DOHH2 (cell line): ENCODE results near the gene COL4A2.
"Not testable (repeated sequence)": the region's sequence is repeated elsewhere in the genome, so short reads cannot be mapped to it uniquely, and the experiment has no call there.

Experiments used
- H3F3A ChIP-seq: fragments of 200-600 bp; sonication (generic), shearing (Covaris generic); 2 replicates; pipeline ENCODE4 v1.6.0; 2016; ENCODE audit warnings: antibody characterized with exemption, mild to moderate bottlenecking; ENCODE audit not compliant: control insufficient read depth, insufficient read depth
- H3K27ac ChIP-seq: fragments of 200-600 bp; sonication (generic); 2 replicates; pipeline ENCODE4 v1.5.1; 2014; ENCODE audit warnings: low read depth, mild to moderate bottlenecking, low read length, moderate library complexity
- H3K27me3 ChIP-seq: fragments of 200-600 bp; sonication (generic); 2 replicates; pipeline ENCODE4 v1.6.1; 2014; ENCODE audit warnings: mild to moderate bottlenecking, low read length, mixed read lengths; ENCODE audit not compliant: control insufficient read depth
- H3K36me3 ChIP-seq: fragments of 200-600 bp; sonication (generic); 2 replicates; pipeline ENCODE4 v1.6.1; 2014; ENCODE audit warnings: mild to moderate bottlenecking, low read length, moderate library complexity, mixed read lengths; ENCODE audit not compliant: control insufficient read depth
- H3K4me1 ChIP-seq: fragments of 200-600 bp; sonication (generic); 2 replicates; pipeline ENCODE4 v1.6.1; 2014; ENCODE audit warnings: mild to moderate bottlenecking, low read length, mixed read lengths; ENCODE audit not compliant: control insufficient read depth
- H3K4me2 ChIP-seq: fragments of 200-600 bp; sonication (generic); 2 replicates; pipeline ENCODE4 v1.6.0; 2014; ENCODE audit warnings: mild to moderate bottlenecking, low read length, moderate library complexity
- H3K4me3 ChIP-seq: fragments of 200-600 bp; sonication (generic); 2 replicates; pipeline ENCODE4 v1.5.1; 2014; ENCODE audit warnings: mild to moderate bottlenecking, low read length, mixed read lengths
- H3K79me2 ChIP-seq: fragments of 200-600 bp; sonication (generic); 2 replicates; pipeline ENCODE4 v1.6.1; 2014; ENCODE audit warnings: mild to moderate bottlenecking, low read length, mixed read lengths; ENCODE audit not compliant: control insufficient read depth
- H3K9me2 ChIP-seq: fragments of 200-600 bp; sonication (generic); replicated peaks from 2 replicates; pipeline ENCODE4 v1.6.1; 2014; ENCODE audit warnings: mild to moderate bottlenecking, low read length, mixed read lengths; ENCODE audit not compliant: control insufficient read depth
- H3K9me3 ChIP-seq: fragments of 200-600 bp; sonication (generic); 2 replicates; pipeline ENCODE4 v1.6.1; 2014; ENCODE audit warnings: antibody characterized with exemption, low read length, mixed read lengths; ENCODE audit not compliant: control insufficient read depth, insufficient read depth
- H4K20me1 ChIP-seq: fragments of 200-600 bp; sonication (generic); 2 replicates; pipeline ENCODE4 v1.6.0; 2014; ENCODE audit warnings: low read depth, mild to moderate bottlenecking, antibody characterized with exemption, low read length, moderate library complexity; ENCODE audit not compliant: control insufficient read depth, insufficient read depth
- EZH2phosphoT487 ChIP-seq: fragments of 200-600 bp; sonication (generic); IDR thresholded peaks from 2 replicates; pipeline ENCODE4 v1.6.1; 2017; ENCODE audit warnings: borderline replicate concordance, mild to moderate bottlenecking, antibody characterized with exemption, low read length, moderate library complexity, mixed read lengths
- TF ChIP-seq, protein P1 (sequence below): fragments of 200-600 bp; sonication (generic); IDR thresholded peaks from one replicate; pipeline ENCODE4 v1.5.1; 2014; ENCODE audit warnings: antibody characterized with exemption, mild to moderate bottlenecking, low read depth, low read length; ENCODE audit not compliant: poor library complexity, severe bottlenecking

The COL4A2 gene

DNA sequence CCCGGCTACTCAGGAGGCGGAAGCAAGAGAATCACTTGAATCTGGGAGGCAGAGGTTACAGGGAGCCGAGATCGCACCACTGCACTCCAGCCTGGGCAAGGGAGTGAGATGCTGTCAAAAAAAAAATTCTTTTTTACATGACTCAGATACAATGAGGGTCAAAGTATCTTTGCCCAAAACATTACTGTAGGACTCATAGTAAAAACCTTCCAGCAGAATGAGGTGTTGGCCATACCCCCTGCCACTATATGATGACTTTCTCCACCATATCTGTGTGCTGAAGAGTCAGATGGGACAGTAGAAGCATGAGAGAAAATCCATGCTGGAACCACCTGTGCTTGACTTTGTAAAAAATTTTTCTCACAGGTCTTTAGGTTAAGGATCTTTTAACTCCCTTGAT, 86.7 kb downstream of the COL4A2 start:
- TF ChIP-seq, protein P1, sequence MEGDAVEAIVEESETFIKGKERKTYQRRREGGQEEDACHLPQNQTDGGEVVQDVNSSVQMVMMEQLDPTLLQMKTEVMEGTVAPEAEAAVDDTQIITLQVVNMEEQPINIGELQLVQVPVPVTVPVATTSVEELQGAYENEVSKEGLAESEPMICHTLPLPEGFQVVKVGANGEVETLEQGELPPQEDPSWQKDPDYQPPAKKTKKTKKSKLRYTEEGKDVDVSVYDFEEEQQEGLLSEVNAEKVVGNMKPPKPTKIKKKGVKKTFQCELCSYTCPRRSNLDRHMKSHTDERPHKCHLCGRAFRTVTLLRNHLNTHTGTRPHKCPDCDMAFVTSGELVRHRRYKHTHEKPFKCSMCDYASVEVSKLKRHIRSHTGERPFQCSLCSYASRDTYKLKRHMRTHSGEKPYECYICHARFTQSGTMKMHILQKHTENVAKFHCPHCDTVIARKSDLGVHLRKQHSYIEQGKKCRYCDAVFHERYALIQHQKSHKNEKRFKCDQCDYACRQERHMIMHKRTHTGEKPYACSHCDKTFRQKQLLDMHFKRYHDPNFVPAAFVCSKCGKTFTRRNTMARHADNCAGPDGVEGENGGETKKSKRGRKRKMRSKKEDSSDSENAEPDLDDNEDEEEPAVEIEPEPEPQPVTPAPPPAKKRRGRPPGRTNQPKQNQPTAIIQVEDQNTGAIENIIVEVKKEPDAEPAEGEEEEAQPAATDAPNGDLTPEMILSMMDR, result no peak
- no peak for TF ChIP-seq EZH2phosphoT487
- no peaks in the 10 kb centered on the region; the same call in 1 of the 2 replicates for H3K27me3 ChIP-seq
- no peak overlapping the region for H3K4me3 ChIP-seq
- H3F3A ChIP-seq, result no peaks in the 10 kb centered on the region
- peaks cover 3% of the 10 kb centered on the region for H3K4me1 ChIP-seq
- H3K79me2 ChIP-seq, result no peaks in the 10 kb centered on the region
- no peaks in the 10 kb centered on the region for H3K36me3 ChIP-seq
- H4K20me1 ChIP-seq, result no peaks in the 10 kb centered on the region
- H3K27ac ChIP-seq, result no peak overlapping the region
- H3K9me3 ChIP-seq, result no peaks in the 10 kb centered on the region
- no peaks in the 10 kb centered on the region for H3K9me2 ChIP-seq
- H3K4me2 ChIP-seq, result no peak overlapping the region

DNA sequence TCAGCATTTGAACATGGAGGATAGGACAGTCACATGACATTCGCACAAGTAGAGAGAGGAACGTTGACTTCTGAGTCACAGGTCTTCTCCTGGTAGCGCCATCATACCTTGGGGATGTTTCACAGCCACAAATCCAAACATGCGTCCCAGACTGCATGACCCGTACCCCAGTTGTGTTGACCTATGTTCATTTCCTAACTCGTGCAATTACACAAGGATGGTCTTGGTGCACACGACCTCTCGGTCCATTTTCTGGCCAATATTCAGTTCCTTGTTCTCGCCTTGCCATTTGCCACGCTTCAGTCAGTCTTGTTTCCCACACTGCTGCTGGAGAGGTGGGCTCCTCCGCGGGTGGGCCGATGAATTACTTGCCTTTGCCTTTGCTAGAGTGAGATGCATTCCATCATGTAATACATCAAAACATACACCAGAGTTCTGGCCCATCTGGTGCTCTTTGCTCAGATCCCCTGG, 87.3 kb downstream of the COL4A2 start:
- no peak overlapping the region for H3K4me3 ChIP-seq
- no peaks in the 10 kb centered on the region for H4K20me1 ChIP-seq
- no peaks in the 10 kb centered on the region for H3K79me2 ChIP-seq
- no peaks in the 10 kb centered on the region for H3K4me1 ChIP-seq
- TF ChIP-seq, protein P1, result no peak
- TF ChIP-seq EZH2phosphoT487, result no peak
- peaks cover 3% of the 10 kb centered on the region; the same call in 1 of the 2 replicates for H3K27me3 ChIP-seq
- H3K36me3 ChIP-seq, result no peaks in the 10 kb centered on the region
- H3K4me2 ChIP-seq, result no peak overlapping the region
- no peak overlapping the region for H3K27ac ChIP-seq
- H3F3A ChIP-seq, result no peaks in the 10 kb centered on the region
- H3K9me3 ChIP-seq, result no peaks in the 10 kb centered on the region
- H3K9me2 ChIP-seq, result no peaks in the 10 kb centered on the region

DNA sequence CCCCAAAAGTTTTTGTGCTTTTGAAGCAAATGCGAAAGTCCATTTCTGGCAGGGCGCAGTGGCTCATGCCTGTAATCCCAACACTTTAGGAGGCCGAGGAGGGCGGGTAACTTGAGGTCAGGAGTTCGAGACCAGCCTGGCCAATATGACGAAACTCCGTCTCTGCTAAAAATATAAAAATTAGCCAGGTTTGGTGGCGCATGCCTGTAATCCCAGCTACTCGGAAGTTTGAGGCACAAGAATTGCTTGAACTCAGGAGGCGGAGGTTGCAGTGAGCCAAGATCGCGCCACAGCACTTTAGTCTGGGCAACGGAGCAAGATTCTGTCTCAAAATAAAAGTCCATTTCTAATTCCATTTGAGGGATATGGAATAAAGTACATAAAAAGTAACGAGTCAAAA, 88.5 kb downstream of the COL4A2 start:
- not testable (repeated sequence) for H4K20me1 ChIP-seq, H3K4me2 ChIP-seq, H3K79me2 ChIP-seq, H3K9me2 ChIP-seq, H3K4me1 ChIP-seq, H3K27me3 ChIP-seq, H3K9me3 ChIP-seq, H3K4me3 ChIP-seq, H3K36me3 ChIP-seq, H3K27ac ChIP-seq, H3F3A ChIP-seq

DNA sequence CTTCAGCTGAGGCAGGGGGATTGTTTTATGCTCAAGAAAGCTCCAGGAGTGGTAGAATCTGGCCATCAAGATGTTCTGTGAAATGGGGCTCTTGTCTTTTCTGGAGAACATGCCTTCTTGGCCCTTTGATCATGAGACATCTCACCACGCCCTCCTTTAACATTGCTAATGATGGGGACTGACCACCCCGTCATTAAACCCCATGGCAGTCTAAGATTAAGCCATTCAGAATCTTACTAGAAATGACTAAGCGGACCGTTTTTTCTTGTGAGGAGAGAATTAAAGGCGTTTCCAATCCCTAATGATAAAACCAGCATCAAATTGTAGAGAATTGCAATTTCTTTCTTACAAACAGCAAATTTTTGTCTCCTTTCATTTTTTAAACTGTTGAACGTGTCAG, 89.4 kb downstream of the COL4A2 start:
- Histone ChIP-seq H3K36me3 (no peaks in the 10 kb centered on the region), H3K79me2 (no peaks in the 10 kb centered on the region), H3K4me3 (no peak overlapping the region), H3K4me2 (no peak overlapping the region), H3F3A (no peaks in the 10 kb centered on the region), H3K9me3 (no peaks in the 10 kb centered on the region), H3K27me3 (peaks cover 8% of the 10 kb centered on the region), H4K20me1 (no peaks in the 10 kb centered on the region), H3K27ac (no peak overlapping the region), H3K4me1 (no peaks in the 10 kb centered on the region), H3K9me2 (no peaks in the 10 kb centered on the region)
- no peak for TF ChIP-seq EZH2phosphoT487
- TF ChIP-seq, protein P1, result no peak
